CMK (cell line): ENCODE results near the gene ZNF844.
"Not testable (repeated sequence)": the region's sequence is repeated elsewhere in the genome, so short reads cannot be mapped to it uniquely, and the experiment has no call there.

Experiments used
- DNase-seq: peaks from one replicate; pipeline ENCODE4 v3.0.0-alpha.2; 2010; ENCODE audit warnings: low read depth

ZNF844 gene

DNA sequence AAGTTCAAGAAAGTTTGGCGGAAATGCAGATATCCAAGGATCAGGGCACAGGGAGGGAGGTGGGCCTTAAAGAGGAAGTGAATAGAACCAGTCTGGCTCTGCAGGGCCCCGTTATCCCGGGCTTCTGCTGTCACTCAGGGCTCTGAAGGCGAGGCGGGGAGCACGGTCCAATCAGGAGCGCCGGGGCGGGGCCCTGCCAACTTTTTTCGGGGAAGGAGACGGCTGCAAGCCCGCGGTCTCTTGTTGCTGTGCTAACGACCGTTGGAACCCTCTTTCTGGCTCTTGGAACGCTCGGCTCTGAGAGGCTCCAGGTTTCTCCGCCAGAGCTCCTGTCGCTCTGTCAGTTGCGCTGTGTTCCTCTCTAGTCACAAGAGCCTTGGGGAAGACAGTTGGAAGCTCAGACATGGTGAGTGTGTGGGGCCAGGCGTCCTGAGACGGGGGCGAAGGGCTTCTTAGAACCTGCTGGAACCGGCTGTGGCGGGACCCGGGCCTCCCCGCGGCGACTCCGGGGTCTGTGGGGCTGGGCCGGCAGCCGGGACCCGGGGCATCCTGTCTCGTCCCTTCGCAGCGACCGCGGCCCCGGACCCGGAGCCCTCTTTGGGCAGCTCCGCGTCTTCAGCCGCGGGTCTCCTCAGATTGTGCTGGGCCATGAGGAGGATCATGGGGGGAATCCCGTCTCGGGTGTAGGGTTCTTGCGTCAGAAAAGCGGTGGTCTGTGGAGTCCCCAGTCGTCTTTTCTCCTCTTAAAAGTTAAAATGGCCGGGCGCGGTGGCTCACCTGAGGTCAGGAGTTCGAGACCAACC lies 27.7 kb downstream of the ZNF844 start:
- peak; percentile 84 for DNase-seq

DNA sequence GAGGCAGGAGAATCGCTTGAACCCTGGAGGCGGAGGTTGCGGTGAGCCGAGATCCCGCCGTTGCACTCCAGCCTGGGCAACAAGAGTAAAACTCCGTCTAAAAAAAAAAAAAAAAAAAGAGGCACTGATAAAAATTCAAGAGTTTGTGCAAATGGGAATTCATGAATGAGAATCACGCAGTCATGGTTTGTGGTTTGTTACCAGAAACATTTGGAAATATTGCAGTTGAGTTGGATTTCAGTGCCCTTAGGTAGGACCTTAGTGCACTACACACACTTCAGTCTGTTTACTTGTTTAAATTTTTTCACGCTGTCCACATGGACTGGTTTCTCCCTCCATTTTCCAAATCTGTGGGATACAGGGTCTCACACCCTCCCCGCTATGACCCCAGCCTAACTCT lies 28.4 kb downstream of the ZNF844 start:
- DNase-seq, result no peak

DNA sequence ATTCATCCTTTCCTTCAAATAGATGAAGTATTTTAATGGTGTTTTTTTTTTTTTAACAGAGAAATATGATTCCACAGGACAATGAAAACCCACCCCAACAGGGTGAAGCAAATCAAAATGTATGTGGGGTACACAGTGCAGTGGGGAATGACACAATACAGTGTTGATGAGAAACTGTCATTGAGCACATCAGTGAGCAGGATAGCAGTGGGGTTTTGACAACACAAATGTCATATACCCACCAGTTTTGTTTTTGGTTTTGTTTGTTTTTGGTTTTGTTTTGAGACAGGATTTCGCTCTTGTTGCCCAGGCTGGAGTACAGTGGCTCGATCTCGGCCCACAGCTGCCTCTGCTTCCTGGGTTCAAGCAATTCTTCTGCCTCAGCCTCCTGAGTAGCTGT lies 29.2 kb downstream of the ZNF844 start:
- no peak for DNase-seq

DNA sequence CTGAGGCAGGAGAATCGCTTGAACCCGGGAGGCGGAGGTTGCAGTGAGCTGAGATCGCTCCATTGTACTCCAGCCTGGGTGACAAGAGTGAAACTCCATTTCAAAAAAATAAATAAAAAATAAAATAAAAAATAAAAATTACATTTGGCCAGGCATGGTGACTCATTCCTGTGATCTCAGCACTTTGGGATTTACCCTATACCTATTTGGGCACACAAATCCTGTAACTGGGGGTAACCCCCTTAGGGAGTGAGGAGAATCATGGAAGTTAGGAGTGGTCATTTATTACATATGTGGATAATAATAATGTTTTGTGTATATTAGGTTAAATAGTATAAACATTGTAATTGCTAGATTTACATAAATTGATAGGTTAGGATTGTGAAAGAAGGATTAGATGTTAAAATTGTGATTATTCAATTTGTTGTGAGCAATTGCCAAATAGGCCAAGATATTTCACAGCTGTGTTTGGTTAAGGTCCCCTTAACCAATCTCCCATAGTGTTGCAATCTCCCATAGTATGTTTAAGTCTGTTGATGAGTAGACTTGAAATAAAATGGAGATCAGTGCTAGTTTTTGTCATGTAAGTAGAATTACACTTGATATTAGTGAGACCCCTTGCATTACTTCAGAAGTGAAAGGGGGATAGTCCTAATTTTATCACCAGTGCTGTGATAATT lies 30.7 kb downstream of the ZNF844 start:
- no peak for DNase-seq

DNA sequence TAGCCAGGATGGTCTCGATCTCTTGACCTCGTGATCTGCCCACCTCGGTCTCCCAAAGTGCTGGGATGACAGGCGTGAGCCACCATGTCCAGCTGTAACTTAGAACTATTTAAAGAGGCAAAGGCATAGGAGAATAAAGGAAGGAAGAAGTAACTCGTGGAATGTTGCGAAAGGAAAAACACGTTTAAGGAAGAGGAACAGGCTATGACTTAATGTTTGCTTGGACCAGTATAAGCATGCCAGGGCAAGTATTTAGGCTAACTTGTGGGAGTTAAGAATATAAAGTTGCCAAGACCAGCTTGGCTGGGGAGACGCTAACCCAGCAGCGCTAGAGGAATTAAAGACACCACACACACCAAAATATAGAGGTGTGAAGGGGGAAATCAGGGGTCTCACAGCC lies 33.5 kb downstream of the ZNF844 start:
- no peak for DNase-seq

DNA sequence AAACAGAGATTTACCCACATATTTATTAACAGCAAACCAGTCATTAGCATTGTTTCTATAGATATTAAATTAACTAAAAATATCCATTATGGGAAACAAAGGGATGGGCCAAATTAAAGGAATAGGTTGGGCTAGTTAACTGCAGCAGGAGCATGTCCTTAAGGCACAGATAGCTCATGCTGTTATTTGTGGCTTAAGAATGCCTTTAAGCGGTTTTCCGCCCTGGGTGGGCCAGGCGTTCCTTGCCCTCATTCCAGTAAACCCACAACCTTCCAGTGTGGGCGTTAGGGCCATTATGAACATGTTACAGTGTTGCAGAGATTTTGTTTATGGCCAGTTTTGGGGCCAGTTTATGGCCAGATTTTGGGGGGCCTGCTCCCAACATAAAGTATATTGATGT lies 39.4 kb downstream of the ZNF844 start:
- not testable (repeated sequence) for DNase-seq

DNA sequence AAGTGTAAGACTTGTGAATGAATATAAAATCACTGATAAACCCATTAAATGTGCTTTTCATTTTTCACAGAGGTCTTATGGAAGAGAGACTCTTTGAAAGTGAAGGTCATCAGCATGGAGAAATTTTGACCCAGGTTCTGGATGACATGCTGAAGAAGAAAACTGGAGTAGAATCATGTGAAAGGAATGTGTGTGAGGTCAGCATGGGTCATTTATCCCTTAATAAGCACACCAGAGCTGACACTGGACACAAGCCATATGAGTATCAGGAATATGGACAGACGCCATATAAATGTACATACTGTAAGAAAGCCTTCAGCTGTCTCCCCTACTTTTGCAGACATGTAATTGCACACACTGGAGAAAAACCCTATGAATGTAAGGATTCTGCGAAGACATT lies 46.6 kb downstream of the ZNF844 start:
- no peak for DNase-seq

DNA sequence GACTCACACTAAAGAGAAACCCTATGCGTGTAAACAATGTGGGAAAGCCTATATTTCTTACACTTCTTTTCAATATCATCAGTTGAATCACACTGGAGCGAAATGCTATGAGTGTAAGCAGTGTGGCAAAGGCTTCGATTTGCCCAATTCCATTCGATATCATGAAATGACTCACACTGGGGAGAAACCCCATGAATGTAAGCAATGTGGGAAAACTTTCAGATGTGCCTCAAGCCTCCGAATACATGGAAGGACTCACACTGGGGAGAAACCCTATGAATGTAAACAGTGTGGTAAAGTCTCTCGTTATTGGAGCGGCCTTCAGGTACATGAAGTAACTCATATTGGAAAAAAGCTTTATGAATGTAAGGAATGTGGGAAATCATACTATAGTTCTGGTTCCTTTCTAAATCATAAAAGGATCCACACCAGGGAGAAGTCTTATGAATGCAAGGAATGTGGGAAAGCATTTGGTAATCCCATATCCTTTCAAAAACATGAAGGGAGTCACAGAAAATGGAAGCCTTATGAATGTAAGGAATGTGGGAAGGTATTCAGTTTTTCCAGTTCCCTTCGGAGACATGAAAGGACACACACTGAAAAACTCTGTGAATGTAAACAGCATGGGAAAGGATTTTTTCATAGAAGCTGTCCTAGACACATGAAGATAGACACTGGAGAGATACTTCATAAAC lies 47.6 kb downstream of the ZNF844 start:
- no peak for DNase-seq

DNA sequence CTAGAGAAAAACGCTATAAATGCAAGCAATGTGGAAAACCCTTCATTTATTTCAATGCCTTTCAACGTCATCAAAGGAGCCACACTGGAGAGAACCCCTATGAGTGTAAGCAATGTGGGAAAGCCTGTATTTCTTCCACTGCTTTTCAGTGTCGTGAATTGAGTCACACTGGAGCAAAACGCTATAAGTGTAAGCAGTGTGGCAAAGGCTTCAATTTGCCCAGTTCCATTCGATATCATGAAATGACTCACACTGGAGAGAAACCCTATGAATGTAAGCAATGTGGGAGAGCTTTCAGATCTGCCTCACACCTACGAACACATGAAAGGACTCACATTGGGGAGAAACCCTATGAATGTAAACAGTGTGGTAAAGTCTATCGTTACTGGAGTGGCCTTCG lies 48.2 kb downstream of the ZNF844 start:
- DNase-seq, result no peak

DNA sequence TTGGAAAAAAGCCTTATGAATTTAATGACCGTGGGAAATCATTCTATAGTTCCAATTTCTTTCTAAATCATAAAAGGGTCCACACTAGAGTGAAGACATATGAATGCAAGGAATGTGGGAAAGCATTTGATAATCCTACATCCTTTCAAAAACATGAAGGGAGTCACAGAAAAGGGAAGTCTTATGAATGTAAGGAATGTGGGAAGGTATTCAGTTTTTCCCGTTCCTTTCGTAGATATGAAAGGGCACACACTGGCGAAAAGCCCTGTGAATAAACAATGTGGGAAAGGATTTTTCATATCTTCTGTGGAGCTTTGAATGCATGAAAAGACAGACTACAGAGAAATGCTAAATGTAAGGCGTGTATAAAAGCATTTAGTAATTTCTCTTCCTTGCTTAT lies 48.6 kb downstream of the ZNF844 start:
- DNase-seq, result no peak

DNA sequence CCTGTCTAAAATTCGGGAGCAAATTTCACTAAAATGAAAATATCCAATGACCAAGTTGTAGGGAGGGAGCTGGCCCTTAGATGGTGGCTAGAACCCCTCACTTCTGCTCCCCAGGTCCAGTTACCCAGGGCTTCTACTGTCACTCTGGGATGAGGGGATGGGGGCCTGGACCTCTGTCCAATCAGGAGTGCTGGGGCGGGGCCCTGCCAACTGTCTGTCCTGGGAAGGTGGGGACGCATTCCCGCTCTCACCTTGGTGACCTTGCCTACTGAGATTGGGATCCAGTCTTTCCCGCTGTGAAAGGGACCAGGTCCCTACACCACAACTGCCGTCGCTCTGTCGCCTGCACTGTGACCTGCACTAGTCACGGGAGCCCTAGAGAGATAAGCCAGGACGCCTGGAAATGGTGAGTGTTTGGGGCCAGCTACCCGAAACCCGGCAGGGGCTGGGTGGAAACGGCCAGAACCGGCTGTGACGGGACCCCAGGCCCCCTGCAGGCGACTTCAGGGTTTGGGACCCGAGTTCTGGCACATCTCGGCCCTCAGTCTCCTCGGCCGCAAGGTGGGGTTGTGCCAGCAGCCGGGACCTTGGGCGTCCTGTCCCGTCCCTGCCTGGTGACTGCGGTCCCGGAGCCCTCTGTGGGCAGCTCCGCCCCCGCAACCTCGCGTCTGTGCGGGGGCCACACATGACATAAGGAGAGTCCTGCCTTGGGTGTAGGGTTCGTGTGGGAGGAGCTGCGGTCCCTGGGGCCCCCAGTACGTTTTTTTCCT lies 52.9 kb downstream of the ZNF844 start:
- no peak for DNase-seq

DNA sequence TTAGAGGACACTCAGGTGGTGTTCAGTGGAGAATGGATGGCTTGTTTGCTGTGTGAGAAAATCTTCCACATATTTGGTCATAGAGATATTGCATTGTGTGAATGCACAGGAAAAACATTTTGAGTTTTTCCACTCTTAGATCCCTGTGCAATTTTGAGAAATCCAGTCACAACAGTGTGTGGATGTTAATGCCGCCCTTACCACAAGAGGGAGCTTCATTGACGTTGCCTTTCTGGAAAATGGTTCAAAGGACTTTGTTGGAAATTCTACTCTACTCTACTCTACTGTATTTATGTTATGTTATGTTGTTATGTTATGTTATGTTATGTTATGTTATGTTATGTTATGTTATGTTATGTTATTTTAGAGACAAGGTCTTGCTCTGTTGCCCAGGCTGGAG lies 62.2 kb downstream of the ZNF844 start:
- DNase-seq, result no peak
